HG03342 (cell line): ENCODE data around the gene CLCN3.
"Not testable (repeated sequence)": the region's sequence is repeated elsewhere in the genome, so short reads cannot be mapped to it uniquely, and the experiment has no call there.

Experiments used
- ATAC-seq: cut with Tn5 transposase; IDR thresholded peaks from one replicate; pipeline ENCODE4 v1.9.1; 2021; ENCODE audit warnings: mild to moderate bottlenecking, moderate library complexity; ENCODE audit not compliant: unreplicated experiment

The CLCN3 gene

DNA sequence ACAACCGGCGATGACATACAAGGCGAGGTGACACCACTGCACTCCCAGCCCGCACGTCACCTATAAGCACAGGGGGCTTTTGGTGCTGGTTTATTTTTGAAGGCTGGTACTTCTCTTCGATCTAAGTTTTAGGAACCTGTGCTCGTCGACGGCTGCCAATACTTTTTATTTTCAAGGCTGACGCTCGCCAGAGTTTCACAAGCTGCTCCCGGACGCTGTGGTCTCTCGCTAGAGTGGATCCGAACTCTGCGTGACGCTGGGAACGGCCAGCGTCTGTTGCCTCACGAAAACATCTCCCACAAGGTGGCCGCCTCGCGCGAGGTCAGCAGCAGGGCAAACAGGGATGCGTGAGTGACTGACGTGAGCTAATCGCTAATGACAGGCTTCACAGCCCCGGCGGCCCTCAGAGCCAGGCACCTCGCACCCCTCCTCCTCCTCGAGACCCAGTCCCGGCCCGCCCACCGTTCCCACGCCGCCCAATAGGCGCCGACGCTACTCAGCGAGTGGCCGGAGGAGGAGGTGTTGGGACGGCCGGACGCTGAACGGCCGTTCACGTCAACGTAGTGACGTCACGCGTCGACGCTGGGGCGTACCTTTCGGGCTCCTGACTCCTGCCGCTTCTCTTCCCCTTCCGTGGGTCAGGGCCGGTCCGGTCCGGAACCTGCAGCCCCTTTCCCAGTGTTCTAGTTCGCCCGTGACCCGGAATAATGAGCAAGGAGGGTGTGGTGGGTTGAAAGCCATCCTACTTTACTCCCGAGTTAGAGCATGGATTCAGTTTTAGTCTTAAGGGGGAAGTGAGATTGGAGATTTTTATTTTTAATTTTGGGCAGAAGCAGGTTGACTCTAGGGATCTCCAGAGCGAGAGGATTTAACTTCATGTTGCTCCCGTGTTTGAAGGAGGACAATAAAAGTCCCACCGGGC is at the start of gene CLCN3:
Gene CLCN3 (plus strand): TSS at position 621 of the 922 bp plus-strand sequence. CDS start 15,351 bp downstream, outside the sequence.
- peak; percentile 91 for ATAC-seq

DNA sequence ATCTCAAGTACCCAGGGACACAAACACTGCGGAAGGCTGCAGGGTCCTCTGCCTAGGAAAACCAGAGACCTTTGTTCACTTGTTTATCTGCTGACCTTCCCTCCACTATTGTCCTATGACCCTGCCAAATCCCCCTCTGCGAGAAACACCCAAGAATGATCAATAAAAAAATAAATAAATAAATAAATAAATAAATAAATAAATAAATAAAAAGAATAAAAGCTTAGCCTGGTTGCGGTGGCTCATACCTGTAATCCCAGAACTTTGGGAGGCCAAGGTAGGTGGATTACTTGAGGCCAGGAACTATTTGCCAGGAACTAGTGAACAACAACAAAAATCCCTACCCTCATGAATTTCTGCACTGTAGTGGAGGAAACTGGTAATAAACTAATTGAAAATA is 49.4 kb upstream of the CLCN3 start:
- ATAC-seq, result not testable (repeated sequence)

DNA sequence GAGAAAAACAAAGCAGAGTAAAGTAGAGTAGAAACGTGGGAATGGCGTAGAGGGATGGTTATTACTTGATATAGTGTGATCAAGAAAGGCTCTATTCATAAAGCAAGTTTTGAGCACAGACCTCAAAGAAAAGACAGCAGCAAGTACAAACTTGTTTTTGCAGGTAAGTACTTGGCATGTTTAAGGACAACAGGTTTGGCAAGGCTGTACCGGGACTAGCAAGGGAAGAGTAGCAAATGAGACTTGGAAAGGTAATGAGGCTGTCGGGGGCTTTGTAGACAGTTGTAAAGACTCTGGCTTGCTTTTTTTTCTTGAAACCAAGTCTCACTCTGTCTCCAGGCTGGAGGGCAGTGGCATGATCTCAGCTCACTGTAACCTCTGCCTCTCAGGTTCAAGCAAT is 48.9 kb upstream of the CLCN3 start:
- ATAC-seq, result no peak

DNA sequence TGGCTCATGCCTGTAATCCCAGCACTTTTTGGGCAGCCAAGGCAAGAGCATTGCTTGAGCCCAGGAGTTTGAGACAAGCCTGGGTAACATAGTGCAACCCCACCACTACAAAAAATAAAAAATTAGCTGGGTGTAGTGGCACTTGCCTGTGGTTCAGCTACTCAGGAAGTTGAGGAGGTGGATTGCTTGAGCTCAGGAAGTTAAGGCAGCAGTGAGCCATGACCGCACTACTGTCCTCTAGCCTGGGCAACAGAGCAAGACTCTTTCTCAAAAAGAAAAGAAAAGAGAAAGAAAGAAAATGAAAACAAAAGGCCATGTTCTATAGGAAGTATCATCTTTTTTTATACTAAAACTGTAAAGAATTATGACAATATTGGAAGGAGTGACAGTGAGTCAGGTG is 46.5 kb upstream of the CLCN3 start:
- ATAC-seq, result peak; percentile 68

DNA sequence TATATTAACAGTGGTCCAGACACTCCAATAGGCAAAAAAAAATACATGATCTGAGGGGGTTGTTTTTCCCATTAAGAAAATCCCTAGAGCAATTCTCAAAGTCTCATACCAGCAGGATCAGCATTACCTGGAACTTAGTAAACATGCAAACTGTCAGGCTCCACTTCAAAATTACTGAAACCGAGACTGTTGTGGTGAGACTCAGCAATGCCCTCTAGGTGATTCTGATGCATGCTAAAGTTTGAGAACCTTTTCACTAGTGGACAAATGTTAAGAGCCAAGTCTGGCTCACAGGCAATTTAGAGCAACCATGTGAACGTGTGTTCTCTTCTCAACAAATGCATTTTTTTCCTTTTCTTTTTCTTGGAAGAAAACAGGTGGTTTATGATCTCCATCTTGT is 38.2 kb upstream of the CLCN3 start:
- ATAC-seq, result peak; percentile 85

DNA sequence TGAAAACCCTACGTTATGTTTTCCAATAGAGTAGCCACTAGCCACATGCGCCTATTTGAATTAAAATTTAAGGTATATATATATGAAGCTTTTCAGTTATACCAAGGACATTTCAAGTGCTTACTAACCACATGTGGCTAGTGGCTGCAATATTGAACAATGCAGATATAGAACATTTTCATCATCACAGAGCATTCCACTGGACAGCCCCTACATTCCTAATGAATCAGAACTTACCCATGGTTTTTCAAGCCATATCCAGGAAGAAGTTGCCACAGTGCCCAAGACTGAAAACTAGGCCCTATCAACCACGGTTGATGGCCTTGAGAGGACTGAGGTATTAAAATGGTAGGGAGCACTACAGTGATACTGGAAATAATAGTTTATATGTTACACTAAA is 37.7 kb upstream of the CLCN3 start:
- no peak for ATAC-seq

DNA sequence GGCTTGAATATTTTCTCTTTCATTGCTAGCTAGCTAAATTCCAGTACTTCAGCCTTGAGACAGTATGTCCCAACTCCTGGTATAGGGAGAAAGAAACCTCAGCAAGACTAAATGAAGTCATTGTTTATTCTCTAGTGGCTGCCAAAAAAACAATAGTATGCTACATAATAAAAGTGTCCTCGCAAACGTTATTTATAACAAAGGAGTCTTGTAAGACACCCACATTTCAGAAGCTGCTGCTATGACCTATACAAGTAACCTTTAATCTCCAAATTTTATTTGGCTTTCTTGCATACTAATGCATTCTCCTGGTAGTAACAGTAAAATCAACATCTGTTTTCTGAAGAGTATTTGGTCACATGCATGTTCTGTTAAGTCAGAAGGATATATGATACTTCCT is 36.8 kb upstream of the CLCN3 start:
- no peak for ATAC-seq

DNA sequence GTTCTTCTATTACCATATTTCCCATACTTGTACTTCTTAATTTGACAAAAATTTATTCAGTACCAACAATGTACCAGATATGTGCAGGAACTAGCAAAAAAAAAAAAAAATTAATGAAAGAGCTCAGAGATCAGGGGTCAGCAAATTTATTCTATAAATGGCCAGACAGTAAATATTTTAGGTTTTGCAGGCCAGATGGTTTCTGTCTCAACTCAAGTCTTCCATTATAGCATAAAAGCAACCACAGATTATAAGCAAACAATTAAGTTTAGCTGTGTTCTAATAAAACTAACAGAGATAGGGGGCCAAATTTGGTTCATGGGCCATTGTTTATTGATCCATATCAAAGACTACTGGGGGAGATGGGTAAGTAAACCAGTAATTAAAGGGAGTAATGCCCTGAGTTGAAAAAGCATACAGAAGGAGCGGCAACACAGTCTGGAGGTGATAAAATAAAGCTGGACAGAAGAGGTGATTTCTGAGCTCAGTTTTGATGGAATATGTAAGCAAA is 27.3 kb upstream of the CLCN3 start:
- ATAC-seq, result no peak

DNA sequence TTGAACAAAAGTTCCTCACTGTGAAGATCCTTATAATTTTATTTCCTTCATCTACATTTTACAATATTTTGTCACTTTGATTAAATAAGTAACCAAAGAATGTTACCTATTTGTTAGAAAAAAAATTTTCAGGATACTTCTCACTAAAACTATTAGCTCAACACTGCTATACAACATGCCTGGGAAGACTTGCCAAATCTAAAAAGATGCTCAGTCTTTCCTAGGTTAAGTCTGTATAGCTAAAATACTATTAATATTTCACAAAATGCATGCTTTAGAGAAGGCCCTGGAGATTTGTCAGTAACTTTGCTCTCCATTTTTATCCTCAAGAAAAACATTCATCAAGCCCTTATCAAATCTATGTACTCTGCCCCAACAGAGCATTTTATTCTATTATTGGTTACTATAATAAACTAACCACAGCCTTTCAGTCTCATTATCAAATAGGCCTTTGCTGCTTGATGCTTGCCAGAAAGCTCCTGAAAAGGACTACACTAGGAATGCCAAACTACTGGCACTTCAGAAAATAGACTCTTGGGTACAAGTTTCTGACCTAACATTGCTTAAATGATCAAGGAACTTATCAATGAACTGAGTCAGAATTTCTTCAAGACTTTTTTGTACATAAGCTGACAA is 25.7 kb upstream of the CLCN3 start:
- no peak for ATAC-seq

DNA sequence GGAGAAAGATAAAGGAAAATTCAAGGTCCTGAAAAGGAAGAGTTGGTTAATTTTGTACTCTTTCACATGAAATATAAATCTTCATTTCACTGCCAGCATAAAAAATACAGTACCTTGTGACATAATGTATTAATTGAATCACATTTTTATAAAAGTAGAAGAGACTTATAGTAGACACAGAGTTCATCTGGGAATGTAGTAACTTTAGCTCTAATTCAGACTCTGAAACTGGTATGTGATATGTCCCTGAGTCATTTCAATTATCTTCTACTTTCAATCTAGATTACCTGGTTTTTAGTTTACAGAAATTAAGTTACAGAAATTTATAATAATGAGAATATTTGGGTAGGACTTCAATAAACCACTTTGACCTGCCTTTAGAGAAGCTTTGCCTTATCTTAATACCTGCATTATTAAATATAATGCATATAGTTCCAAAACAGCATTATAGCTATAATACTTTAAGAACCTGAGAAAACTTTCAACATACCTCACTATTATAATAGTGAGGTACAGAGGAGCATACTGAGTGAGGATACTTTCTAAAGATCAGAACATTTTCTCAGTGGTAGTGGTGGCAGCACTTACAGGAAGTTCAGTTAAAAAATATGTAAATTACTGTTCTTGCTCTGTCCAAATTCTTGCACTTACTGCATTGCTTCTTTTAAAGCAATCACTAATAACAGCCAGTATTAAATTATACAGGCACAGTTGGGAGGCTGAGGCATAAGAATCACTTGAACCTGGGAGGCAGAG is 19.2 kb upstream of the CLCN3 start:
- peak; percentile 44 for ATAC-seq

DNA sequence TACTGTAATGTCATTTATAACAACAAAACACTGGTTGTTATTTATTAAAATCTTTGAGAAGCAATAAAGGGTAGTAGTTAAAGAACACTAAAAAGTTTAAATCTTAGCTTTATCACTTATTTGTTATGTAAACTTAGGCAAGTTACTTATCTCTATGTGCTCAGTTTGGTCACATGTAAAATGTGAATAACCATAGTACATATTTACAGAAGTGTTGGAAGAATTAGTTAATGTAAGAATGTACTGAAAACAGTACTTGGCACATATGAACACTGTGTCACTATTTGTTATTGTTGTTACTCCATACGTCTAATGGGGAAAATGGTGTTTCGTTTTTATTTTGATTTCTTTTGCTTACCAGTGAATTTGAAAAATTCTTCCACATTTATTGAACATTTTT is 17.1 kb upstream of the CLCN3 start:
- no peak for ATAC-seq

DNA sequence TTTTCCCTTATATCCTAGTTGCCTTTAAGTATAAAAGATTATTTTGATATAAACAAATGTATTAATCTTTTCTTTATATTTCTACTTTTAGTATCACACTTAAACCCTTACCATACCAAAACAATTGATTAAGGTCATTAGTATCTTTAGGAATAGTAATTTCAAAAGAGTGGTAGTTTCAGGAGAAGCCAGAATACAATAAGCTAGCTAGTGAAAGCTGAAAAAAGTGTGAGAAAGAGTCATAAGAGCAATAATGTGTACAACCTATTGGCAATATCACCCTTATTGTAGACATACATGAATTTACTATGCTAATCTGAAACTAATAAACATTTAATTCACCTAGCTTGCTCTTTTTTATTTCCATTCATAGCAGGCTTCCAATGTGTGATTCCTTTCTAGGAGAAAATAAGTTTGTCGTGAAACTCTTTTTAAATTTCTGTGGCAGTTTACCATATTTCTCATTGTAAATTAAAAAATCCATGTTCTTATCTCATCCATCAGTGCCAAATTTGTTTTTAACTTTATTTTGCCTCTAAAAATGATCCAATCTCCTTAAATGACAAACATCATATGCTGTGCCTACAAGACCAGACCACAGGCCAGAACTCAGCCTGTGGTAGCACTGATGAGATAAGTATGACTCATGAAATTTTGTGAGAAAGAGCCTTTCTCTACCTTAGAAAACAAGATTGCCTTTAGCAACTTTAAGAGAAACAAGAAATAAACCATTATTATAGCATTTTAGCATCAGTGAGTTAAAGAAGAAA is 16.1 kb upstream of the CLCN3 start:
- ATAC-seq, result peak; percentile 76

DNA sequence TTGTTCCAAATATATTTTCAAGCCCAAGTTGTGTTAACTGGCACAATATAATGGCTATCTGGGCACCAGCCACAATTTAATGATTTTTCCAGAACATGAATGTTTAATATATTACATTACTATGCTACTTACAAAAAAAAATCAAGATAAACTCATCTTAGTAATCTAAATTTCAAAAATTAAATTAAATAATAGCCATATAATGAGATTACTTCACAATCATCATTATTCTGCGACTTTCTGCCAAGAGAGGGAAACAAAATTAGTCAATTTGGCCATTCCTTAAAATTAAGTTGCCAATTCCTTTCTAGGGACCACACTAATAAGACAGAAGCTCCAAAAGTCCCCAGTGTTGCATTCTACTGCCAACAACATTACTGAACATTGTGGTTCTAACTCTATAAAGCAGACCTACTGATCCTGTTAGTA is 15.5 kb upstream of the CLCN3 start:
- no peak for ATAC-seq

DNA sequence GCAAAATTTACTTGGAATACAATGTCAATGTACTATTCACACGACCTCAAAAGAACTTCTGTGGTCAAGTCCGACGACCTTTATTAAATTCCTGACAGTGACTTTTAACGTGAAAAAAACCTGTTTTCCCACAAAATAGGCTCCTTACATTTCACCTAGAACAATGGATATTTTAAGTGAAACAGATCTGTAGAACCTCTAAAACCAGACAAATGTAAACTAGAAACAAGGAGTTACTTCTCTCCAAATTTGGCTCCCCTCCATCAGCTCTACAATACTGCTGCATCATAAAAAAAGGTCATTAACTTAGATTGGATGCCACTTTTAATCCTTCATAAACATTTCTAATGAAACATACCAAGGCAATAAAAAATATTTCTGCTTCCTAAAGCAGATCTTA is 9.2 kb upstream of the CLCN3 start:
- no peak for ATAC-seq

DNA sequence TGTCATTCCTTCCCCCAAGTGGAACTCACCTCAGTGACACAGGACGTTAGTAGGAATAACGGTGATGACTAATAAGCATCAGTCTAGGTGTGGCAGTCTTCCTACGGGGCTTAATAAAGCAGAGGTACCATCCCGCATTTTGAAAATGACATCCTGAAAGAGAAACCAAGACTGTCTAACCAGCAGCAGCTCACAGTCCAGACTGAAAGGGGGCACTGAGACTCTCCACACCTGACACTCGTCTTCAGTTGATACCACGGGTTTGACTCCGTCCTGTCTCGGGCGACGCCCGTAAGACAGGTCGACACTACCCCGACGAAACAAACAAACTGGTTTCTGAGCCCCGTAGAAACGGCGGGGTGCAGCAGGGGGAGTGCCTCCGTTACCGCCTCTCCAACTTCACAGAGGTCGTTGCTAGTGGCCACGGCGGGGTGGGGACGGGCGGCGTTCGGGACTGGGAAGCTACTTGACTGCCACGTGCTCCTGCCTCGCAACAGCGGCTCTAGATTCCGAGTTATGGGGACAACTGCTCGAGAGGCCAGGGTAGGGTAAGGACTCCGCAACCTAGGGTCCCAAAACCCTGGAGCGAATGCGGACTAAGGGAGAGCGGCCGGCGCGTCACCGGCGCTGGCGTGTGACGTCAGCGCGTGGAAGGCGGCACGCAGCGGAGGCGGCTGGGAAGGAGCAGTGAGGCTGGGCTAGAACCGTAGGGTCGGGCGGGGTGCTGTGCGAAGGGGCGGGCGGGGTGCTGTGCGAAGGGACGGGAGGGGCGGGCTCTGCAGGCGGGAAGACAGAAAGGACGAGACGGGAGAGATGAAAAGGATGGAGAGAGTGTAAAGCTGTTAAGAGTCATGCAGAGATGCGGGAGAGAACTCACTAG is 8.1 kb upstream of the CLCN3 start, which contains the start of gene NEK1:
Gene NEK1 (minus strand): TSS at position 593 of the 880 bp plus-strand sequence. CDS start 9,953 bp downstream, outside the sequence.
- peak; percentile 88 for ATAC-seq

DNA sequence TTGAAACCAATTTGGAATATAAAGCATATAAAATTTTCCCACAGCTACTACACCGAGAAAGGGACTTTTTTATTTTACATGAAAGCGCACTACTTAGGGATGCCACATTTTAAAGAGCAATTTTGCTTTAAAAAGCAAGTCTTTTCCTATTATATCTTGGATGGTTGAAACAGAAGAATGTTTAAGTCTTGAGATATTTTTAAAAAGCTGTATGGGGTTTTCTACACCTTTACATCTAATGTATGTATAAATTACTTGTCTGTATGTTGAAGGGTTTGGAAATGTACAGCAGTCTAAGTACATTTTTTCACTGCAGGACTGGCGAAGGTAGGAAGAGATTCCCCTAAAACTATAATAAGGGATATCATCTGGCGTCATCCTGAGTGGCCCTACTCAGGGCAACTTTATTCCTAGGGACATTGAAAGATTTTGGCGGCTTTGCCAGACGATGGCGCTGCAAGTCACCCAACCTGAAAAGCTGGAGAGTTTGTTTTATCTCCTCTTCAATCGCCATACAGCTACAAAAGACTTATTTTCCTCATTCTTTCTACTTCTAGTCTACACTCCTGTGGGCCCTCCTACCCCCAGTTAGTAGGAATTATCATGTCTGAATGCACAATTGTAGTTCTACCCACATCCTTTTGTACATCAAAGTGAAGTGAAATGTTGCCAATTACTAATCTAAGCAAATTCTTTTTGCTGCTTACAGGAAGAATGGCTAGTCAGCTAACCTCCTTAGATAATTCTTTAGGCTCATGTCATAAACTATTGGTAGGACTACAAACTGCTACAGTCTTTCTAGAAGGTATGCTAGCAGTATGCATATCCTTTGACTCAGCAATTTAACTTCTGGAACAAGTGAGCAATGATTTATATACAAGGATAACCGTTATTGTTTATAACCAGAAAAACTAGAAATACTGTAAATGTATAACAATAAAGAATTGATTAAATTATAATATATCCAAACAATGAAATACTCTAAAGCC is 7.2 kb upstream of the CLCN3 start:
- peak; percentile 40 for ATAC-seq

DNA sequence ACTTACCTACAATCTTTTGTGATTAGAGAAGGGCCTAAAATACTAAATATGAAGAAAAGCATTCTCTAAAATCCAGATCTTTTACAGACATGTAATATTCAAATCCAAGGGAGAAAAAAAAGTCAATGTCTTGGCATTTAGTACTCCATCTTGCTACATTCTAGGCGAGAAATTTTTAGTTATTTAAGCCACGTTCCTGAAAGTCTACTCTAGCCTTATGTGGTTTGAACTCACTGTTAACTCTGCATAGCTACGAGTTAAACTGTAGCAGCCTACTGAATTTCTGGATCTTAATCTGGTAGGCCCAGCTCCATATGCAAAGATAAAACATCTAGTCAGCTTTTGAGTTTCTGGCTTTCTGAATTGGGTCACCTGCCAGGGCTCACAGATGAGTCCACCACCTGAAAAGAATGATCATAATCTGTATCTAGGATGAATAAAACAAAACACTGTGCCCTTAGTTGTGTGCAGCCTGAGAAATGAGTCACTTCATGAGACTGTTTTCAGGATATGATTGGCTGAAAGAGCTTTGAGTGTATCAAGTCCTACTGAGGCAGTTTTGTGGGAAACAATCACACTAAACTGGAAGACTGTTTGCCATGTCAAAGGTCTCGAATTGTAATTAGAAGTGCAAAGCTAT is 4.8 kb upstream of the CLCN3 start:
- no peak for ATAC-seq

DNA sequence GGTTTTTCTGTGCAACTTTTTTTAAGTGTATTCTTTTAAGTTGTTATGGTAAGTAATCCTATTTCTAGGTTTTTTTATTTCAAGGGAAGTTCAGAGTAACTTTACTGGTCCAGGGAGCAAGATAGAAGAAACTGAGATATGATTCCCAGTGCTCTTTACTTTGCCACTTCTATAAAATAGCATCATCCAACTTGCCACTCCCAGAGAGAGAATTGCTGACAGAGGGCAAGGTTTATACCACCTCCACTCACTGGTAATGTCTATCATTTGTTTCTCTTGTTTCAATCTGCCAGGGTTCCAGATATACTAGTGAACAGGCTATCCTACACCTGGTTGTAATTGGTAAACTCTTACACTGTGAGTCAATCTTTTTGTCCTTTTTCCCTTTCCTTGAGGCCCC is 3.5 kb upstream of the CLCN3 start:
- ATAC-seq, result no peak
